ENCODE results near the gene MYOCOS.

Gene MYOCOS

DNA sequence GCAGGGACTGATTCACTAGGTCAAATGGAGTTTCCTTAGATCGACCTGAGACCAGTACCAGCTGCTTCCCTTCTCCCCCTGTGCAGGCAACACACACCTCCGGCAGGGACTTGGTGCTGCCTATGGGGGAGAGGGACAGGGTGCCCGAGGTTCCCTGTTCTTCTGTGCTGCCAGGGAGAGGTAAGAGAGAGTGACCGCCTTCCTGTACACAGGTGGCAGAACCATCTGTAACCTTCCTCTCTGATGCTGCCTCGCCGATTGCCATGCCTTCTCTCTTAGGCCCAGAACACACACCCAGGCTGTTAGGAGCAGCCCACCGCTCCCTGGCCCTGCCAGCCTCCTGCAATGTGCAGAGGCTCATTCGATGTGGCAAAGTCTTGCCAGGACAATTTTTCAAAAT lies 21.1 kb downstream of the MYOCOS start:
- no peak overlapping the region for H3K4ac ChIP-seq (ENCODE audit: low read depth, low read length)
- H3K4me2 ChIP-seq (ENCODE audit: low read length) = no peak overlapping the region
- no peak overlapping the region for H2BK5ac ChIP-seq (ENCODE audit: low read depth, low read length, poor library complexity)
- H3K27me3 ChIP-seq (ENCODE audit: insufficient read depth, low read length) = no peaks in the 10 kb centered on the region
- no peak overlapping the region for H3K18ac ChIP-seq (ENCODE audit: low read length)
- no CpG with 5 or more reads among the region's 8 CpGs for WGBS (ENCODE audit: extremely low coverage, insufficient coverage, insufficient read length)
- H3K79me1 ChIP-seq (ENCODE audit: low read length) = no peaks in the 10 kb centered on the region
- no peak overlapping the region for H3K23ac ChIP-seq (ENCODE audit: low read length)
- no peak overlapping the region for H2AK5ac ChIP-seq (ENCODE audit: low read length)
- no peak overlapping the region for H4K91ac ChIP-seq (ENCODE audit: low read depth, low read length)
- H2BK120ac ChIP-seq (ENCODE audit: insufficient read depth, low read length, poor library complexity) = no peak overlapping the region
- H3K14ac ChIP-seq (ENCODE audit: low read length) = no peak overlapping the region
- no peaks in the 10 kb centered on the region for H3K79me2 ChIP-seq (ENCODE audit: control insufficient read depth, insufficient read depth, low read length, poor library complexity)
- no peak overlapping the region for H4K12ac ChIP-seq (ENCODE audit: low read depth, low read length)
- H3K36me3 ChIP-seq (ENCODE audit: control insufficient read depth in 1 of 2, insufficient read depth in 2 of 2, low read length in 2 of 2) = no peaks in the 10 kb centered on the region
- no peak overlapping the region for H3K9ac ChIP-seq (ENCODE audit: low read length)
- H2BK12ac ChIP-seq (ENCODE audit: low read length) = no peak overlapping the region
- H3K9me3 ChIP-seq (ENCODE audit: insufficient read depth, low read depth, low read length) = no peaks in the 10 kb centered on the region
- no peak overlapping the region for H2AFZ ChIP-seq (ENCODE audit: insufficient read depth, low read length, poor library complexity)
- H3K4me3 ChIP-seq (ENCODE audit: low read depth, low read length) = no peak overlapping the region
- no peak for DNase-seq
- H4K8ac ChIP-seq (ENCODE audit: low read depth, low read length) = no peak overlapping the region
- no peaks in the 10 kb centered on the region for H3K4me1 ChIP-seq (ENCODE audit: control insufficient read depth in 1 of 2, insufficient read depth in 2 of 2, low read length in 2 of 2)
- no peak overlapping the region for H3K27ac ChIP-seq (ENCODE audit: low read depth, low read length)

DNA sequence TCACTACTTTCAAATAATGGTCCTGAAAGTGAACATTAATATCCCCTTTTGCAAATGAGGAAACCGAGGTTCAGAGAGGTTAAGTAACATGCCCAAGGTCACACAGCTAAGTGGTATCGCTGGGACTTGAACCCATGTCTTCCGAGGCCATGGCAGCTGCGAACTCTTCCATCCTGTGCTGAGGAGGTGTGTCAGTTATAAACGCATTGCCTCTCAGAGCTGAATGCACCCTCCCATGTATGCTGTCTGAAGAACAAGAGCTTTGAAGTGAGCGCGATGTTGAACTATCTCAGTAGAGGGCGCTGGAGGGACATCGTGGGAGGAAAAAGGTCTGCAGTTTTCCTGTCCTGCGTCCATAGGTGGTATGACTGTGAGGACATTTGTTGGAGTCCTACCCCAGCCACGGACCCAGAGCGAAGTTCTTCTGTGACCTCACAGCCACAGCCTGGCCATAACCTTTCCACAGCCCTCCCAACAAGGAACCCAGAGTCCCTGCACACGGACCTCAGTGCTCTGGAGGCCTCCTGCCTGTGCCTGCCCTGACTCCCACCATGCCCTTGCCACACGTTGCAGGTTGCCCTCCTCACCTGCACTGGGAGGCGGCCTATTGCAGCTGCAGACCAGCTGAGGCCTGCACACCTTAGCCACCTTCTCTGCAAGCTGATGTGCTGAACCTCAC lies 22.9 kb downstream of the MYOCOS start:
- no peak overlapping the region for H3K27ac ChIP-seq (ENCODE audit: low read depth, low read length)
- no peak overlapping the region for H3K4me2 ChIP-seq (ENCODE audit: low read length)
- H2BK12ac ChIP-seq (ENCODE audit: low read length) = no peak overlapping the region
- H3K36me3 ChIP-seq (ENCODE audit: control insufficient read depth in 1 of 2, insufficient read depth in 2 of 2, low read length in 2 of 2) = no peaks in the 10 kb centered on the region
- H3K18ac ChIP-seq (ENCODE audit: low read length) = no peak overlapping the region
- no peak overlapping the region for H3K14ac ChIP-seq (ENCODE audit: low read length)
- no CpG with 5 or more reads among the region's 15 CpGs for WGBS (ENCODE audit: extremely low coverage, insufficient coverage, insufficient read length)
- no peak overlapping the region for H3K9ac ChIP-seq (ENCODE audit: low read length)
- H3K27me3 ChIP-seq (ENCODE audit: insufficient read depth, low read length) = no peaks in the 10 kb centered on the region
- H3K4me1 ChIP-seq (ENCODE audit: control insufficient read depth in 1 of 2, insufficient read depth in 2 of 2, low read length in 2 of 2) = no peaks in the 10 kb centered on the region
- H3K79me2 ChIP-seq (ENCODE audit: control insufficient read depth, insufficient read depth, low read length, poor library complexity) = no peaks in the 10 kb centered on the region
- no peak overlapping the region for H3K23ac ChIP-seq (ENCODE audit: low read length)
- H2BK5ac ChIP-seq (ENCODE audit: low read depth, low read length, poor library complexity) = no peak overlapping the region
- H3K79me1 ChIP-seq (ENCODE audit: low read length) = no peaks in the 10 kb centered on the region
- no peak overlapping the region for H2BK120ac ChIP-seq (ENCODE audit: insufficient read depth, low read length, poor library complexity)
- peak overlapping the region; percentile 13 for H2AFZ ChIP-seq (ENCODE audit: insufficient read depth, low read length, poor library complexity)
- H3K9me3 ChIP-seq (ENCODE audit: insufficient read depth, low read depth, low read length) = no peaks in the 10 kb centered on the region
- H4K12ac ChIP-seq (ENCODE audit: low read depth, low read length) = no peak overlapping the region
- no peak overlapping the region for H4K8ac ChIP-seq (ENCODE audit: low read depth, low read length)
- no peak overlapping the region for H4K91ac ChIP-seq (ENCODE audit: low read depth, low read length)
- H3K4ac ChIP-seq (ENCODE audit: low read depth, low read length) = no peak overlapping the region
- no peak overlapping the region for H2AK5ac ChIP-seq (ENCODE audit: low read length)
- no peak overlapping the region for H3K4me3 ChIP-seq (ENCODE audit: low read depth, low read length)
- DNase-seq = peak; percentile 84 to 96

DNA sequence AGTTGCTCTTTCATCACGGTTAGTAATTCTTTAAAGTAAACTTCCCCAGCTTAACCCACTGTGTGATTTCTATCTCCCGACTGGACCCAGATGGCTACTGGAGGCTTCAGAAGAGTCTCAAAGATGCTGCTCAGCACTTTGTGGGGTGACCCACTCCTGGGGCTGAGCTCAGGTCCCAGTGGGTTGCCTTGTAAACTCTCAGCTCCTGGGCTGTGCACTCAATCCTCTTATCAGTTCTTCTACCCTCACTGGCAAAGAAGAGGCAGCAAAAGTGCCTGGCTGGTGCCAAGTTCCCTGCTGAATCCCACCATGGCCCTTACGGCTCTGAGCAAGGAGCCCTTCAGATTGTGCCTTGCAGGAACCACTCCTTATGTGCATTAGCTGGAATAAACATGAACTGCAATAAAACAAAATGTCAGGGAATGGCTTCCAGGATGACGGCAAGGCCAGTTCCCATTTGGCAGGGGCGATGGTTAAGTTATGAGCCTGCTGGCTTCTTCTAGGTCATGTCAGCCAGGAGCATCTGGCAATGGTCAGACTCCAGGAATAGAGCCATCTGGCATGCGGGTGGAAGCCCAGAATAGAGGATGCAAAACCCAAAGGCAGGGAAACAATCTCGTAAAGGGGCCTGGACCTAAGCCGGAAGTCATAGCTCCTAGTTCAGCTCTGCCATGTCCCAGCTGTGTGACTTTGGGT lies 23.7 kb downstream of the MYOCOS start:
- Histone ChIP-seq H4K8ac (ENCODE audit: low read depth, low read length) (no peak overlapping the region), H2AFZ (ENCODE audit: insufficient read depth, low read length, poor library complexity) (no peak overlapping the region), H3K4me1 (ENCODE audit: control insufficient read depth in 1 of 2, insufficient read depth in 2 of 2, low read length in 2 of 2) (no peaks in the 10 kb centered on the region), H3K18ac (ENCODE audit: low read length) (no peak overlapping the region), H3K27me3 (ENCODE audit: insufficient read depth, low read length) (no peaks in the 10 kb centered on the region), H3K9ac (ENCODE audit: low read length) (no peak overlapping the region), H3K4ac (ENCODE audit: low read depth, low read length) (no peak overlapping the region), H3K36me3 (ENCODE audit: control insufficient read depth in 1 of 2, insufficient read depth in 2 of 2, low read length in 2 of 2) (no peaks in the 10 kb centered on the region), H3K4me3 (ENCODE audit: low read depth, low read length) (no peak overlapping the region), H4K91ac (ENCODE audit: low read depth, low read length) (no peak overlapping the region), H2BK5ac (ENCODE audit: low read depth, low read length, poor library complexity) (no peak overlapping the region), H3K14ac (ENCODE audit: low read length) (no peak overlapping the region), H2BK12ac (ENCODE audit: low read length) (no peak overlapping the region), H3K4me2 (ENCODE audit: low read length) (no peak overlapping the region), H3K9me3 (ENCODE audit: insufficient read depth, low read depth, low read length) (no peaks in the 10 kb centered on the region), H4K12ac (ENCODE audit: low read depth, low read length) (no peak overlapping the region), H2BK120ac (ENCODE audit: insufficient read depth, low read length, poor library complexity) (no peak overlapping the region), H3K27ac (ENCODE audit: low read depth, low read length) (no peak overlapping the region), H3K23ac (ENCODE audit: low read length) (no peak overlapping the region), H3K79me2 (ENCODE audit: control insufficient read depth, insufficient read depth, low read length, poor library complexity) (no peaks in the 10 kb centered on the region), H2AK5ac (ENCODE audit: low read length) (no peak overlapping the region), H3K79me1 (ENCODE audit: low read length) (no peaks in the 10 kb centered on the region)
- no CpG with 5 or more reads among the region's 8 CpGs for WGBS (ENCODE audit: extremely low coverage, insufficient coverage, insufficient read length)
- no peak for DNase-seq

- Histone ChIP-seq H3K4me1 (ENCODE audit: control insufficient read depth in 1 of 2, insufficient read depth in 2 of 2, low read length in 2 of 2) (no peaks in the 10 kb centered on the region), H3K23ac (ENCODE audit: low read length) (no peak overlapping the region), H3K27me3 (ENCODE audit: insufficient read depth, low read length) (no peaks in the 10 kb centered on the region), H2BK12ac (ENCODE audit: low read length) (no peak overlapping the region), H3K36me3 (ENCODE audit: control insufficient read depth in 1 of 2, insufficient read depth in 2 of 2, low read length in 2 of 2) (no peaks in the 10 kb centered on the region), H3K4me2 (ENCODE audit: low read length) (no peak overlapping the region), H3K4me3 (ENCODE audit: low read depth, low read length) (no peak overlapping the region), H4K91ac (ENCODE audit: low read depth, low read length) (no peak overlapping the region), H3K9me3 (ENCODE audit: insufficient read depth, low read depth, low read length) (no peaks in the 10 kb centered on the region), H4K8ac (ENCODE audit: low read depth, low read length) (no peak overlapping the region), H2BK5ac (ENCODE audit: low read depth, low read length, poor library complexity) (no peak overlapping the region), H4K12ac (ENCODE audit: low read depth, low read length) (no peak overlapping the region), H2AK5ac (ENCODE audit: low read length) (no peak overlapping the region), H3K79me1 (ENCODE audit: low read length) (no peaks in the 10 kb centered on the region), H2BK120ac (ENCODE audit: insufficient read depth, low read length, poor library complexity) (no peak overlapping the region), H3K27ac (ENCODE audit: low read depth, low read length) (no peak overlapping the region), H3K4ac (ENCODE audit: low read depth, low read length) (no peak overlapping the region), H3K79me2 (ENCODE audit: control insufficient read depth, insufficient read depth, low read length, poor library complexity) (no peaks in the 10 kb centered on the region), H2AFZ (ENCODE audit: insufficient read depth, low read length, poor library complexity) (no peak overlapping the region), H3K14ac (ENCODE audit: low read length) (no peak overlapping the region), H3K9ac (ENCODE audit: low read length) (no peak overlapping the region), H3K18ac (ENCODE audit: low read length) (no peak overlapping the region)
- WGBS (ENCODE audit: extremely low coverage, insufficient coverage, insufficient read length) = no CpG with 5 or more reads among the region's 1 CpG
- DNase-seq = no peak
These were observed 24.2 kb downstream of the MYOCOS start for GRCh38 chr1:171646249-171646560.
